NCI-H446 treated with DMSO at 0.1 percent for 48 hours (cell line): ENCODE data around the gene TNS1.
"Not testable (repeated sequence)": the region's sequence is repeated elsewhere in the genome, so short reads cannot be mapped to it uniquely, and the experiment has no call there.

Source experiments
- DNase-seq: peaks from one replicate; lab custom pipeline; 2025; lab: John Stamatoyannopoulos, UW

TNS1 gene

DNA sequence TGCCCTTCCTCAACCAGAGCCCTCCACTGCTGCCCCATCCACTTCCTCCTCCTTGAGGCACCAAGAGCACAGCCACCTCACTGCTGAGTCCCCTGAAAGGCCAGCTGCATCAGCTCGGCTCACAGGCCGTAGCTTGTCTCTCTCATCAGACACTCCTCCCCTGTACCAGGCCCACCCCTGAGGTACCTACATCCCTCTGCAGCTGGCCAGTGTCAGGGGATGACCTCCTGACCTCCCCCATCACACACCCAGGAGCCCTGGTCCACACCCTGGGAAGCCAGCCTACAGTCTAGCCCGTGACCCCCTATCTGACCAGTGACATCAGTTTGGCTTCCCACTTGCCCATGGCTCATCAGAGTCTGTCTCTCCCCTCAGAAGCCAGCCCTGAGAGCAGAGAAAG lies 205.6 kb downstream of the TNS1 start:
- no peak for DNase-seq

DNA sequence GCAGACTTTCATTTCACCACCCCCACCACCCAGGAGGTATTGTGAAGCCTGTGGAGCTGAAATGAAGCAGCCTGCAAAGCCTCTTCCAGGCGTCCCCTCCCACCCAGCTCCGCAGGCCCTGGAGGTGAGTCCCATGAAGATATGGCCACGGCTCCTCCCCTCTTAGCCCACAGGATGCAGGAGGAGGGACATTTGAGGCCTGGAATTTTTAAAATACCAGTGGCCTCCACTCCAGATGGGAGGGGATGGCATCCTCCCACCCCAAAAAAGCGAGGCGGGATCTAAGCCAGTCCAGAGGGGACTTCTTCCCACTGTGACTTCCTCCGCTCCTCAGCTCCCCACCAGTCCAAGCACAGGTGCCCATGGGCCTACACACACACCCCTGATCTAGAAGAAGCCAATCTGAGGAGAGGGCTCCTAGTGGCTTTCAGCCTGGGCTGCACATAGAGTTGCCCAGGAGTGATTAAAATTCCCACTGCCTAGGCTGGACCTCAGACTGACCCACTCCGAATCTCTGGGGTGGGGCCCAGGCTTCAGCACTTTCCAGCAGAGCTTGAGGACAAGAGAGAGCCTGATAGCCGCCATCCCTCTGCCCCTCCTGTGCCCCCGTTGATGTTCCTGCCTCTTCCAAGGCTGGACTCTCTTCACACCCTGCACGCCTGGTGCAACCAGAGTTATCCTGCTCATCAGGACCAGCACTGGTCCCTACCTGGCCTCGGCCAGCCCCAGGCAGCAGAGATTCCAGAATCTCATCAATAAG lies 206.9 kb downstream of the TNS1 start:
- DNase-seq, result no peak

GRCh38 chr2:217795067-217795466 lies 207.7 kb downstream of the TNS1 start:
- DNase-seq, result no peak

GRCh38 chr2:217794133-217794986 lies 208.4 kb downstream of the TNS1 start:
- DNase-seq, result no peak

DNA sequence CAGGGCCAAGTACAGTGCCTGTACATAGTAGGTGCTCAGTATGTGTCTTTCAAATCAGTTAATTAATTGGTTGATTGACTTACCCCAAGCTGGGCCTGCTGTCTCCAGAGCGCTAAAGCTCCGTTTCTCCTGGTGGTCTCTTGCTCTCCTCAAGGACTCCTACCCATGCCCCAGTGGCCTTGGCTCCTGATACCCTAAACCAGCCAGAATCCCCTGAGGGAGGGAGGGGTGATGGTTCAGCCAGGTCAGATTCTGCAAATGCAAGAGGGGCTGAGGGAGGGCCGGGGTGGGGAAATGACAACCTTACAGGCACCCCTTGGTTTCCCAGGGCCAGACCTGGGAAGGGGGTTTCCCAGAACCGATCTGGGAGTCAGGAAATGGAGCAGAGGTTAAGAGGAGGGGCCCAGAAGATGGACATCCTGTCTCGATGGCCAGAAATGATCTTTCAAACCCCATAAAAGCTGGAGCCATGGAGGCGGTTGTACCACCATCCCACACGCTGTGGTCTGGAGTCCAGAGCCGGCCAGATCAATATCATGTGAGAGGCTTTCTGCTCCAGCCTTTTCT lies 209.1 kb downstream of the TNS1 start:
- DNase-seq, result no peak

- DNase-seq, result no peak
Measured at GRCh38 chr2:217792626-217793527, 209.9 kb downstream of the TNS1 start.

GRCh38 chr2:217791551-217791950 lies 211.2 kb downstream of the TNS1 start:
- no peak for DNase-seq

DNA sequence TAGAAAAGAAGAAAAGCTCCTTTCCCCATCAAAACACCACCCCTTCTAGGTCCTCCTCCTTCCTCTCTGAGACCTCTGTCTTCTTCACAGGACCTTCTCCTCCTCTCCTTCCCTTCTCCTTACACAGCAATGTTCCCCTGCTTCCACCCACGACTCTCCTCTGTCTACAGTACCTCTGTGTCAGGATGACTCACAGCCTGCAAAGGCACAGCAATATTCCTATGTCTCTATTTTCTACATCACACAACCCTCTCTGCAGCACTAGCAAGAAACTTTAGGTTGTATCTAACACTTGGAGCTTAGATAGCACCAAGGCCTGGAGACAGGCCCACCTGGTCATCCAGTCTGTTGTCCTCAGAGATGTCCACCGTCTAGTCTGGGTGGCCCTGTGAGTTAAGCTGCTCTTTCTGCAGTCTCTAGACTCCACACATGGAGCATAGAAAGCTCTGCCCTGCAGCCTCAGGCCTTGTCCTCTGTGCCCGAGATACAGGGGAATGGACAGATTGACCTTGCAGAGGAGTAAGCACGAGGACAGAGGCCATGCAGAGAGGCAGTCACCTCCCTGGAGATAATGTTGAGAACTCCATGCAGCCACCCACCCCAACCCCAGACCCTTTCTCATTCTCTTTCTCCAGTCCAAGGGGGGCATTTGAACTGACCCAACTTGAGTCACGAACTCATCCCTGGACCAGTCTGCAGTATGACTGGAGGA lies 212.0 kb downstream of the TNS1 start:
- no peak for DNase-seq

GRCh38 chr2:217790195-217790594 lies 212.6 kb downstream of the TNS1 start:
- DNase-seq, result no peak

DNA sequence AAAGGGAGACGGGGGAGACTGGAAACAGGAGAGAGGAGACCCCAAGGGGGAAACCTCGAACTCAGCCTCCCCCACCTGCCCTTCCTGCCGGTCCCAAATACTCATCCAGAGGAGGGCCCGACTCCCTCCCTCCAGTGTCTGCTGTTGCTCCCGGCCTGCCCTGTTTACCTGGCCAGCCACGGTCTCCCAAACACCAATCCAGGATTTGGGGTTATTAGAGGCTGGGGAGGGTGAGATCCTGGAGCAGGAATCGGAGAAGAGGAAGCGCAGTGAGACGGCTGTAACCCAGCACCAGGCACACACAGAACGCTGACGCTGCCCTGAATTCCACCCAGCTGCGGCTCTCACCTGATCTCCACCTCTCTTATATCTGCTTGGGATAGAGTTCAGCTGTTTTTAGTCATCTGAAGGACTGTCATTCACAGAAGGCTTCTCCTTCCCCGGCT lies 213.0 kb downstream of the TNS1 start:
- no peak for DNase-seq

- DNase-seq, result no peak
Measured at GRCh38 chr2:217789003-217789735, 213.6 kb downstream of the TNS1 start.

DNA sequence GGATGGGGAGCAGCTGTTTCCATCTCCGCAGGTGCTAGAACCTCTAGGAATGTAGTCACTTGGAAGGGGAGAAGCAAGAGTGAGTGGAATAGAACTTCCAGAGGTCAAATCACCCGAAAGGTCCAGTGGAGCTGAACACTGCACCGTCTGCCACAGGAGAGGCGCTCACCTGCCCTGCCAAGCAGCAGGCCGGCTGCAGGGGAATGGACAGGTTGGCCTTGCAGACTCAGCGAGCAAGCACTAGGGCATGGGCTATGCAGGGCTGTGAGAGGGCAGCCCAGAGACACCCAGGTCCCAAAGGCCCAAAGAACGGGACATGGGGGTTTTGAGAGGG lies 214.2 kb downstream of the TNS1 start:
- no peak for DNase-seq

GRCh38 chr2:217787160-217787877 lies 215.5 kb downstream of the TNS1 start:
- no peak for DNase-seq

GRCh38 chr2:217786560-217786959 lies 216.2 kb downstream of the TNS1 start:
- DNase-seq, result not testable (repeated sequence)

GRCh38 chr2:217785544-217786045 lies 217.2 kb downstream of the TNS1 start:
- DNase-seq, result no peak

GRCh38 chr2:217784996-217785543 lies 217.7 kb downstream of the TNS1 start:
- DNase-seq, result no peak

- no peak for DNase-seq
Measured at GRCh38 chr2:217783243-217783642, 219.6 kb downstream of the TNS1 start.

GRCh38 chr2:217777906-217778305 lies 224.9 kb downstream of the TNS1 start:
- DNase-seq, result no peak

DNA sequence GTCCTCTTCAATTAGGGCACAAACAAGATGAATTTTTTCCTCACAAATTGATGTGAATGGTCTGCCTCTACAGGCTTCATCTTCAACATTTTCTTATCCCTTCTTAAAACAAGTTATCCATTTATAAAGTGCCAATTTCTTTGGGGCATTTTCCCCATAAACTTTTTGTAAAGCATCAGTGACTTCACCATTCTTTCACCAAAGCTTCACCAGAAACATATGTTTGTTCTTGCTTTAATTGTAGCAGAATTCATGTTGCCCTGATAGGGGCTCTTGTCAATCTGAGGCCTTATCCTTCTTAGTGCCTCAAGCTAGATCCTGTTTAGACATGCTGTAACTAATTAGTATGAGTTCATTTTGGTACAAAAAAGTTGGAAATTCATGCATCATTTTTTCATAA lies 226.2 kb downstream of the TNS1 start:
- DNase-seq, result no peak
